Measurements from ENCODE around the gene TPRN.

TPRN gene

DNA sequence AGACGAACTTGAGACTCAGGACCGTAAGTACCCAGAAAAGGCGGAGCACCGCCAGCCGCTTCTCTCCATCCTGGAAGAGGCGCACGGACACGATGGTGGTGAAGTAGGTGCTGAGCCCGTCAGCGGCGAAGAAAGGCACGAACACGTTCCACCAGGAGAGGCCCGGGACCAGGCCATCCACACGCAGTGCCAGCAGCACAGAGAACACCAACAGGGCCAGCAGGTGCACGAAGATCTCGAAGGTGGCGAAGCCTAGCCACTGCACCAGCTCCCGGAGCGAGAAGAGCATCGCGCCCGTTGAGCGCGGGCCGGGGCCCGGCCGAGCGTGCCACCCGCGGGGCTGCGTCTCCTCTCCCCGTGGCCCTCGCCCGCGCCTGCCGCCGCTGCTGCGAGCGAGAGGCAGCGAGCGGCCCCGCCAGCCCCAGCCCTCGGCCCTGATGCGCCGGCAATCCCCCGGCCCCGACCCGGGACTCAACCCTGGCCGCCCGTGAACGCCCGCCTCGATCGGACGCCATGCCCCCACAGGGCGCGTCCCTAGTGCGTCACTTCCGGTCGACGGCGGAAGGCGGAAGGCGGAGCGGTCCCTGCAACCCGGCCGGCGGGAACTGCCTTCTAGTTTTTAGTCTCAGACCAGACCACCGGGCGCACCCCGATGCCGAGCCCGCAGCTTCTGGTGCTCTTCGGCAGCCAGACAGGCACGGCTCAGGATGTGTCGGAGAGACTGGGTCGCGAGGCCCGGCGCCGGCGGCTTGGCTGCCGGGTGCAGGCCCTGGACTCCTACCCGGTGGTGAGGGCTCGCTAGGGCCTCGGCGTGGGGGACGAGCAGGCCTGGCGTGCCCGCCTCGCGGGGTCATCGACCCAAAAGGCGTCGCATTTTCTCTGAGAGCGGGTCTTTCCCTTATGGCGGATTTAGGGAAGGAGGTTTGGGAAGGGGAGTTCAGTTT, 4.9 kb upstream of the TPRN start, which contains the start of the genes NDOR1 and TMEM203:
NDOR1 (plus strand) TSS at position 575 of the 944 bp plus-strand sequence; CDS start at position 653, 78 bp downstream.
TMEM203 (minus strand) TSS at position 523 of the 944 bp plus-strand sequence; CDS start at position 289, 234 bp downstream.
- no peaks in the 10 kb centered on the region for H3K9me3 ChIP-seq (ENCODE audit: control insufficient read depth, low read length)
- 0 to 1% methylated on average over 98 of the region's 98 CpGs for WGBS, 2 experiments

DNA sequence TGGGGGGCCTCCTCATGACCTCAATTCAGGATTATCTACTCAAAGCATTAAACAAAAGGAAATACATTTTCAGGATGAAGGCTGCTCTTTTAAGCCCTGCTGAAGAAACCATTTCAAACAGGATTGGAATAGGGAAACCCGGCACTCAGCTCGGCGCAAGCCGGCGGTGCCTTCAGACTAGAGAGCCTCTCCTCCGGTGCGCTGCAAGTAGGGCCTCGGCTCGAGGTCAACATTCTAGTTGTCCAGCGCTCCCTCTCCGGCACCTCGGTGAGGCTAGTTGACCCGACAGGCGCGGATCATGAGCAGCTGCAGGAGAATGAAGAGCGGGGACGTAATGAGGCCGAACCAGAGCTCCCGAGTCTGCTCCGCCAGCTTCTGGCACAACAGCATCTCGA, 4.2 kb upstream of the TPRN start:
- no peak overlapping the region for H3K27ac ChIP-seq (ENCODE audit: insufficient read depth, low read depth, low read length, poor library complexity, severe bottlenecking)
- peaks cover 22% of the 10 kb centered on the region for H3K4me1 ChIP-seq (ENCODE audit: control insufficient read depth, insufficient read depth, low read length)
- WGBS, 2 experiments = 32 to 34% methylated on average over 21 of the region's 21 CpGs
- H3K9me3 ChIP-seq (ENCODE audit: control insufficient read depth, low read length) = no peaks in the 10 kb centered on the region
- H3K36me3 ChIP-seq (ENCODE audit: control insufficient read depth, insufficient read depth, low read length) = no peaks in the 10 kb centered on the region
- peaks cover 2% of the 10 kb centered on the region for H3K27me3 ChIP-seq (ENCODE audit: control insufficient read depth, insufficient read depth, low read length, poor library complexity, severe bottlenecking)
- peak overlapping the region; percentile 76 for H3K4me3 ChIP-seq (ENCODE audit: insufficient read depth, low read depth, low read length)

More for the DNA sequence above, 4.9 kb upstream of the TPRN start, which contains the start of the genes NDOR1 and TMEM203:
- Histone ChIP-seq H3K36me3 (ENCODE audit: control insufficient read depth, insufficient read depth, low read length) (no peaks in the 10 kb centered on the region), H3K4me3 (ENCODE audit: insufficient read depth, low read depth, low read length) (peak within 1 kb of the TSS; percentile 76), H3K27ac (ENCODE audit: insufficient read depth, low read depth, low read length, poor library complexity, severe bottlenecking) (peak within 1 kb of the TSS; percentile 11), H3K27me3 (ENCODE audit: control insufficient read depth, insufficient read depth, low read length, poor library complexity, severe bottlenecking) (no peaks in the 10 kb centered on the region), H3K4me1 (ENCODE audit: control insufficient read depth, insufficient read depth, low read length) (peaks cover 22% of the 10 kb centered on the region)

DNA sequence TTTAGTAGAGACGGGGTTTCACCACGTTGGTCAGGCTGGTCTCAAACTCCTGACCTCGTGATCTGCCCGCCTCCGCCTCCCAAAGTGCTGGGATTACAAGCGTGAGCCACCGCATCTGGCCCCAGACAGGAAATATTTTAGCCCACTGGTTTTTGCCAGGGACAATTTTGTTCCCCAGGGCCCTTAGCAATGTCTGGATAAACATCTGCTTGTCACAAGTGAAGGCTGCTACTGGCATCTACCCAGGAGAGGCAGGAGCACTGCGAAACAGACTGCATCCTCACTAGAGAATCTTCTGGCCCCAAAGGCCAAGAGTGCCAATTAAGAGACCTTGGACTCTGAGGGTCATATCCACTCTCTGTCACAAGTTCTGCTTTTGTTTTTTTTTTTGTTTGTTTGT, 2.4 kb upstream of the TPRN start:
- peaks cover 32% of the 10 kb centered on the region for H3K4me1 ChIP-seq (ENCODE audit: control insufficient read depth, insufficient read depth, low read length)
- no peak overlapping the region for H3K27ac ChIP-seq (ENCODE audit: insufficient read depth, low read depth, low read length, poor library complexity, severe bottlenecking)
- H3K4me3 ChIP-seq (ENCODE audit: insufficient read depth, low read depth, low read length) = no peak overlapping the region
- H3K9me3 ChIP-seq (ENCODE audit: control insufficient read depth, low read length) = no peaks in the 10 kb centered on the region
- peaks cover 12% of the 10 kb centered on the region for H3K27me3 ChIP-seq (ENCODE audit: control insufficient read depth, insufficient read depth, low read length, poor library complexity, severe bottlenecking)
- 94% methylated on average over 8 of the region's 8 CpGs for WGBS, 2 experiments
- H3K36me3 ChIP-seq (ENCODE audit: control insufficient read depth, insufficient read depth, low read length) = no peaks in the 10 kb centered on the region

DNA sequence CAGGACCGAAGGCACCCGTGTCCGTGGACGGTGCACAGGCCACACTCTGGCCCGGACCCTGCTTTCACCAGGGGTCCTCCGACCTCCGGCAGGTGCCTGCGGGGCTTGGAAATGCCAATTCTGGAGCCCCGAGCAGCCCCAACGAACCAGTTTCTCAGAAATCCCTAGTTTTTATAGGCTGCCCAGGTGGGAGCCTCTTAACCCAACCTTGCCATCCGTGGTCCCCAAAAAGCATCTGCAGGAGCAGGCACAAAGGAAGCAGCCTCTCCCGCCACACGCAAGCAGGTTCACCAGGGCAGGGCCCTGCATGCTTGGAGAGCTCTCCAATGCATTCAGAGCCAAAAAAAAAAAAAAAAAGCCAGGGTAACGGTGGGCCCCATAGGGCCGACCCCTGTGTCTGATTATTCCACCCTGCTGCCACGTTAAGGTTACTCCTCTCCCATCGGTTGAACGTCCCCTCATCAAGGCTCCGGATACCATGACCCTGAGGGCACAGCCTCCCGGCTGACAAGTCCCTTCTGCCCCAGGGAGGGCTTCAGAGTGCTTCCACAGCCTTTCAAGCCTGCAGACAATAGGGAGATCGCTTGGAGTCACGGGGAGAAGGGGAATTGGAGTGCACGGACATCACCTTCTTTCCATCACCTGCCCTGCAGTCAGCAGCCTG, 796 bp upstream of the TPRN start:
- H3K27ac ChIP-seq (ENCODE audit: insufficient read depth, low read depth, low read length, poor library complexity, severe bottlenecking) = no peak overlapping the region
- 24 to 25% methylated on average over 23 of the region's 23 CpGs for WGBS, 2 experiments
- H3K9me3 ChIP-seq (ENCODE audit: control insufficient read depth, low read length) = no peaks in the 10 kb centered on the region

DNA sequence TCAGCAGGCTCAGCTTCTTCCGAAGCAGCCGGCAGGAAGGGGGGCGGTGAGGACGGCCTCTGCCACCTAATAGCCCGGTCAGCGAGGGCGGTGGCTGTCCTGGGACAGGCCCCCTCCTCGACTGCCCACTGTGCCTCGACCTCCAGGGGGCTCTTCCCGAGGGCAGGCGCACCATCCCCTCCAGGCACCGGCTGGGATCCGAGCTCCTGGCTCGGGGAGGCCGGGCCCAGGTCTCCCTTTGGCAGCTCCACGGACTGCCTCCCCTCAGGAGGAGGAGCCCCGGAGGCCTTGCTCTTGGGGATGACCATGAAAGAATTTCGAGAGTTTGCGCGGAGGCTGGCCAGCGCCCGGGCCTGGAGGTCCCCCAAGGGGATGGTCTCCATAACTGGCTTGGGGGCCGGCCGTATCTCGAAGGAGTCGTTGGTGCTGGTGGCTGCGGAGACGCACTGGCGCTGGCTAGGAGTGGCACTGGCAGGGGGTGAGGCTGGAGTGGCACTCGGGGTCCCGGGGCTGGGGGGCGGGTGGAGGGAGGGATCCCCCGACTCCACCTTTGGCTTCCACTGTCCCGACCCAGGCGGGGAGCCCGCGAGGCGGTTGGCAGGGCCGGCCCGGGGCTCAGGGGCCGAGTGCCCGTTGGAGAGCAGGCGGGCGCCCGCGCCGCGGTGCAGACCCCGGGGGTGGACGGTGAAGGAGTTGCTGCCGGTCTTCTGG, 975 bp downstream of the TPRN start:
- Histone ChIP-seq H3K27me3 (ENCODE audit: control insufficient read depth, insufficient read depth, low read length, poor library complexity, severe bottlenecking) (peaks cover 12% of the 10 kb centered on the region), H3K4me1 (ENCODE audit: control insufficient read depth, insufficient read depth, low read length) (peaks cover 27% of the 10 kb centered on the region), H3K36me3 (ENCODE audit: control insufficient read depth, insufficient read depth, low read length) (no peaks in the 10 kb centered on the region), H3K4me3 (ENCODE audit: insufficient read depth, low read depth, low read length) (peak overlapping the region; percentile 30), H3K9me3 (ENCODE audit: control insufficient read depth, low read length) (no peaks in the 10 kb centered on the region), H3K27ac (ENCODE audit: insufficient read depth, low read depth, low read length, poor library complexity, severe bottlenecking) (no peak overlapping the region)
- 20 to 23% methylated on average over 51 of the region's 51 CpGs for WGBS, 2 experiments

More for the DNA sequence above, 796 bp upstream of the TPRN start:
- Histone ChIP-seq H3K4me3 (ENCODE audit: insufficient read depth, low read depth, low read length) (peak overlapping the region; percentile 67), H3K27me3 (ENCODE audit: control insufficient read depth, insufficient read depth, low read length, poor library complexity, severe bottlenecking) (peaks cover 12% of the 10 kb centered on the region), H3K4me1 (ENCODE audit: control insufficient read depth, insufficient read depth, low read length) (peaks cover 27% of the 10 kb centered on the region), H3K36me3 (ENCODE audit: control insufficient read depth, insufficient read depth, low read length) (no peaks in the 10 kb centered on the region)

DNA sequence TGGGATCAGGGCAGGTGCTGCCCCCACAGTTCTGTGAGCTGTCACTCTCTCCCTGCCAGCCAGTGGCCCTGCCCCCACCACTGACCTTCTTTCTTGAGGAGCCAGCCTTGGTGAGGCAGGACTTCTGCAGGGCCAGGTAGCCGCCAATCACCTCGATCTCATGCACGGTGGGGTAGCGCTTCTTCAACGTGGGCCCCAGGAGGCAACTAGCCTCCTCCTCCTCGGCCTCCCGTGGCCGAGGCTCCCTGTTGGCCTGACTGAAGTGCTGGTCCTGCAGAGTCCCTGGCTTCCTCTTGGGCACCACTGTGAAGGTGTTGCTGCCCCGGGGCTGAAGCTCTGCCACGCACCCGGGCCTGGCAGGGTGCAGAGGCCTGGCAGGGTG, 1.6 kb downstream of the TPRN start:
- peak overlapping the region; percentile 30 for H3K4me3 ChIP-seq (ENCODE audit: insufficient read depth, low read depth, low read length)
- H3K4me1 ChIP-seq (ENCODE audit: control insufficient read depth, insufficient read depth, low read length) = peaks cover 25% of the 10 kb centered on the region
- no peaks in the 10 kb centered on the region for H3K36me3 ChIP-seq (ENCODE audit: control insufficient read depth, insufficient read depth, low read length)
- peaks cover 12% of the 10 kb centered on the region for H3K27me3 ChIP-seq (ENCODE audit: control insufficient read depth, insufficient read depth, low read length, poor library complexity, severe bottlenecking)
- WGBS, 2 experiments = 78 to 81% methylated on average over 11 of the region's 11 CpGs
- H3K27ac ChIP-seq (ENCODE audit: insufficient read depth, low read depth, low read length, poor library complexity, severe bottlenecking) = no peak overlapping the region
- H3K9me3 ChIP-seq (ENCODE audit: control insufficient read depth, low read length) = no peaks in the 10 kb centered on the region

DNA sequence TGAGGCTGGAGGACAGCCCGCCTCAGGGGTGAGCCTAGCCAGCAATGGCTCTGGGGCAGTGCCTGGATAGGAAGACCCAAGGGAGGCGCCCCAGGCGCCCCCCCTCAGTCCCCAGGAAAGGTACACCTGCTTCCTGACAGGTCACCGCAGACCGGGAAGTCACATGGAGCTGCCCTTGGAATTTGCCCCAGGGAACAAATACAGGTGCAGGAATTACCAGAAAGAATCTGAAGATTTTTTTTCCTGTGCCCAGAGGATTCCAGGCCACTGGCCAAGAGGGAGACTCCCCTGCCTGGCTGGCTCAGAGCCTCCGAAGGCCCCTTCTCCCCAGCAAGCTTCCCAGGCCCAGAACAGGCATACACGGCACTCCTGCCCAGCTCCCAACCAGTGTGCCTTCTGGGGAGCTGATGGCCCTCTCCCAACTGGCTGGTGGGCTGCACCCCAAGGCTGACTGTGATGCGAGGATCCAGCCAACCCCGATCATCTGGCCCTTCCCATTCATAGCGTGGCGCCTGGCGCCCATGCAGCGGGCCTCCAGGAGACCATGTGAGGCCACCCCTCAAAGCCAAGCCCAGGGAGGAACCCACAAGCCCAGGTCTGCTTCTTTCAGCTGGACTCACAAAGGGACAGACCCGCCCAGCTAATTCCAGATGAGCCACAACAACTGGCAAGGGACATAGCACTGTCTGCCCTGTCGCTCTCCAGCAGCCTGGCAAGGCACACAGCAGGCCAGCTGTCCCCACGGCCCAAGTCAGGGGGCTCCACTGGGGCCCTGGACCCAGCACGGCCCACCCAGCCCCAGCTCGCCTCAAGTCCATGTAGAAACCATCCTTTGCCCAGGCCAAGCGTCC, 2.3 kb downstream of the TPRN start:
- H3K4me3 ChIP-seq (ENCODE audit: insufficient read depth, low read depth, low read length) = no peak overlapping the region
- no peaks in the 10 kb centered on the region for H3K36me3 ChIP-seq (ENCODE audit: control insufficient read depth, insufficient read depth, low read length)
- WGBS, 2 experiments = 89 to 90% methylated on average over 19 of the region's 19 CpGs
- no peaks in the 10 kb centered on the region for H3K9me3 ChIP-seq (ENCODE audit: control insufficient read depth, low read length)
- H3K4me1 ChIP-seq (ENCODE audit: control insufficient read depth, insufficient read depth, low read length) = peaks cover 25% of the 10 kb centered on the region
- peaks cover 12% of the 10 kb centered on the region for H3K27me3 ChIP-seq (ENCODE audit: control insufficient read depth, insufficient read depth, low read length, poor library complexity, severe bottlenecking)
- H3K27ac ChIP-seq (ENCODE audit: insufficient read depth, low read depth, low read length, poor library complexity, severe bottlenecking) = no peak overlapping the region

DNA sequence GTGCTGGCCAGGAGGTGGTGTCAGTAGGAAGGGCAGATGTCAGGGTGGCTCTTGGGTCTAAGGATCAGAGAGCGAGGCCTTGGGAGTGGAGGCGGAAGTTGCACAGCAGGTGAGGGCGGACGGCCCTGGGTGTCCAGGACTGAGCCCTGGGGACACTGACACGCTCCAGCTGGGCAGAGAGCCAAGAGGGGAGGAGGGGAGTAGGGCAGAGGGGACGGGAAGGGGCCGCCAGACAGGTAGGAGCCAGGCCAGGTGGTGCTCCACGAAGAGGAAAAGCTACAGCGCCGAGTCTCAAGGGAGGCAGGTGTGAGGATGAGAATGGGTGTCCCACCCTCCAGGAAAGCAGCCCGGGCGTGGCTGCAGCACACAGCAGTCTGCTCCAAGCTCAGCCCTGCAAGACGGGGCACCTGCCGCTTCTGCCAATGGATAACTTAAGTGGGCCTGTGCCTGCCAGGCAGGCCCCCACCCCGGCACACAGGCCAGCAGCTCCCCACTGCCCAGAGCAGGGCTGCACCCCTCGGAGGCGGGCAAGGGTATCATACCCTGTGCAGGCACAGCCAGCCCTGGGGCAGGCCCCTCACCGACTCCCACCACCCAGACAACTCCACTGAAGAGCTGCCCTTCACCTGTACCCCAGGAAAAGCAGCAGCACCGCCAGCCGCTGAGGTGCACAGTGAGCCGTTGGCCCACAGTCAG, 4.9 kb downstream of the TPRN start:
- Histone ChIP-seq H3K4me1 (ENCODE audit: control insufficient read depth, insufficient read depth, low read length) (peaks cover 17% of the 10 kb centered on the region), H3K9me3 (ENCODE audit: control insufficient read depth, low read length) (no peaks in the 10 kb centered on the region), H3K36me3 (ENCODE audit: control insufficient read depth, insufficient read depth, low read length) (no peaks in the 10 kb centered on the region), H3K27me3 (ENCODE audit: control insufficient read depth, insufficient read depth, low read length, poor library complexity, severe bottlenecking) (peaks cover 12% of the 10 kb centered on the region), H3K4me3 (ENCODE audit: insufficient read depth, low read depth, low read length) (no peak overlapping the region), H3K27ac (ENCODE audit: insufficient read depth, low read depth, low read length, poor library complexity, severe bottlenecking) (no peak overlapping the region)
- WGBS, 2 experiments = 94% methylated on average over 21 of the region's 21 CpGs

DNA sequence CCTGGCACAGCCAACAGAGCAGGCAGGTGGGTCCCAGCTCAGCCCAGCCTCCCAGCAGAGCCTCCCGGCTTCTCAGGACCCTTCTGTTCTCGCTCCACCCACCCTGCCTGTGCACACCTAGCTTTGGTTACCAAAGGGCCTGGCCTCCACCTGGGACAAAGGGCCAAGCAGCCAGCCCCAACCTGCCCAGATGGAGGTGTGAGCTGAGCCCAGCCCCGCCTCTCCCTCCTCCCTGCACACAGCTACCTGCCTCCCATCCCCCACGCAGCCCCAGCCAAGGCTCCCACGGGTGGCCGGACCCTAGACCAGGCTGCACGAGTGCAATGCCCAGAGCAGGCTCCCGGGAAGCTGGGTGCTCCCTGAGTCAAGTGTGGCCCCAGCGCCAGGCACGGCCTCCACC, 5.6 kb downstream of the TPRN start:
- Histone ChIP-seq H3K9me3 (ENCODE audit: control insufficient read depth, low read length) (no peaks in the 10 kb centered on the region), H3K27ac (ENCODE audit: insufficient read depth, low read depth, low read length, poor library complexity, severe bottlenecking) (no peak overlapping the region), H3K27me3 (ENCODE audit: control insufficient read depth, insufficient read depth, low read length, poor library complexity, severe bottlenecking) (peaks cover 11% of the 10 kb centered on the region), H3K36me3 (ENCODE audit: control insufficient read depth, insufficient read depth, low read length) (no peaks in the 10 kb centered on the region), H3K4me1 (ENCODE audit: control insufficient read depth, insufficient read depth, low read length) (peaks cover 17% of the 10 kb centered on the region), H3K4me3 (ENCODE audit: insufficient read depth, low read depth, low read length) (no peak overlapping the region)
- 87 to 89% methylated on average over 10 of the region's 10 CpGs for WGBS, 2 experiments
